ENCODE results near the gene HNRNPA2B1. TPM values are rescaled to one million over a fixed set of nuclear protein-coding genes. Genes with fewer than 3 reads are reported as not detected.

HNRNPA2B1 gene
- 996 TPM for polyA plus RNA-seq (2013, experiment 1 of 2; ENCODE audit: insufficient read length)
- polyA plus RNA-seq (2013, experiment 2 of 2; ENCODE audit: insufficient read length): 481 TPM

DNA sequence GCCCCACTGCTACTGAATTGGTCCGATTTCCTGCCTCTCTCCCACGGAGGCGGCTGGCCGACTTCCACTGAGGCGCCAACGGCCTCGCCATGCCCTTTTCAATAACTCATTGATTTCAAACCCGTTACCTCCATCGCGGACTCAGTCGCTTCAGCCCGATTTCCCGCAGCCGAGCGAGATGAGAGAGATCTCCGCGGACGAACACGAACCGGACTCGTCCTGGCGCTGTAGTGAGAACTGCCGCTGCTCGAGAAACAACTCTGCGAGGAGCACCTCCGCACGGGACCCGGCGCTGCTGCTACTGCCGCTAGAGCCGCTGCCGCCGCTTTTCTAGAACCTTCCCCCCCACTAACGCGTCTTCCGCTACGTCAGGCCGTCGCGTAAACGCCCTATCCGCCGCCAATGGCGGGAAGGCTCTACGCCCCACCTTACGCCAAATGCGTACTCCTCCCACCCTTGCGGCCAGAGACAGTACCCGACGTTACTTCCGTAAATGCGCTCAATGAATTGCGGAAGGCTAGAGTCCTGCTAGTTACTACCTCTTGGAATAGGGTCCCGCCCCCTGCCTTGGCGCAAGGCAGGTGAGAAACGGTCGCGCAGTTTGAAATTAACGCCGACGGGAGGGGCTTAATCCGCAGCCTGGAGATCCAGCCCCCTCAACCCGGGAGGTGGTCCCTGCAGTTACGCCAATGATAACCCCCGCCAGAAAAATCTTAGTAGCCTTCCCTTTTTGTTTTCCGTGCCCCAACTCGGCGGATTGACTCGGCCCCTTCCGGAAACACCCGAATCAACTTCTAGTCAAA lies at the start of gene HNRNPA2B1:
Gene HNRNPA2B1, minus strand, starts transcription at position 303 of the 803 bp plus-strand sequence. Its CDS starts 169 bp downstream, at position 134.
- DNase-seq: peak; percentile 96

DNA sequence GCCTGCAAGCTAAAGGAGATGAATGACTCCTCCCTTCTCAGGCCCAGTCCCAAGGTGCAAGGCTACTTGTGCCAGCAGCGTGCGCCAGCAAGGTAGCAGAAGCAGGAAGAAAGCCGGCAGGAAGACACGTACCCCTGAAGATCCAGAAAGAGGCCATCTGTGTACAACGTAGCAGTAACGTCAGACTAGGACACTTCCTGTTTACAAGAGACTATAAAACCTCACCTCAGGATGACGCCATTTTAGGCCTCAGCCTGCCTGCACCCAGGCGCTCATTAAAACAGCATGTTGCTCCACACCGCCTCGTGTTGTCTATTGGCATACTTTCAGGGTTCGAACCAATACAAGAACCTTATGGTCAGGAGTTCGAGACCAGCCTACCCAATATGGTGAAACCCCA lies 49.7 kb upstream of the HNRNPA2B1 start:
- no peak for DNase-seq

DNA sequence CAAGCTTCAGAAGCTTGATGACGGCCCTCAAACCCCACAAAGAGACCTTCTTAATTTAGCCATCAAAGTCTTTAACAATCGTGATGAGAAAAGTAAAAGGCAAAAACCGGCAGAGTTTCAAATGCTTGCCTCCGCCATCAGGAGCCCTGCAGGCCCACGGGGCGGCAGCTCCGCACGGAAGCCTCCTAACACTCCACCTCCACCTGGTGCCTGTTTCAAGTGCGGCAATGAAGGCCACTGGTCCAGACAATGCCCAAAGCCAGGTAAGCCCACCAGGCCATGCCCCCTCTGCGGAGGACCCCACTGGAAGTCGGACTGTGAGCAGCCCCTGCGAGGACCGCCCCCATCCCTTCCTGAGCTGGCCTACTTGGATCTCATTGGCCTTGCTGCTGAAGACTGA lies 44.6 kb upstream of the HNRNPA2B1 start:
- DNase-seq: no peak

DNA sequence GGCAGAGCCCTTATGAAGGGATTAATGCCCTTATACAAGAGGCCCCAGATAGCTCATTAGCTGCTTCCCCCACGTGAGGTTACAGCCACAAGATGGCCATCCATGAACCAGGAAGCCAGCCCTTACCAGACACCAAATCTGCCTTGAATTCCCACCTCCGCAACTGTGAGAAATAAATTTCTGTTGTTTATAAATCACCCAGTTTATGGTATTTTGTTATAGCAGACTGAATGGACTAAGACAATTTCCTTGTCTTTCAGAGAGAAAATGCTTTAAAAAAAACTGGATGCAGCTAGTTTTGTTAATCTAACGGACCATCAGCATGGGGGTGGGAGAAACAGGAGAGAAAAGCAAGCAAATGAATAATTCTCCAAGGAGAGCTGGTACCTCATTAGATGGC lies 37.5 kb upstream of the HNRNPA2B1 start:
- DNase-seq: no peak

GRCh38 chr7:26237035-26237807 lies 36.7 kb upstream of the HNRNPA2B1 start:
- no peak for DNase-seq

DNA sequence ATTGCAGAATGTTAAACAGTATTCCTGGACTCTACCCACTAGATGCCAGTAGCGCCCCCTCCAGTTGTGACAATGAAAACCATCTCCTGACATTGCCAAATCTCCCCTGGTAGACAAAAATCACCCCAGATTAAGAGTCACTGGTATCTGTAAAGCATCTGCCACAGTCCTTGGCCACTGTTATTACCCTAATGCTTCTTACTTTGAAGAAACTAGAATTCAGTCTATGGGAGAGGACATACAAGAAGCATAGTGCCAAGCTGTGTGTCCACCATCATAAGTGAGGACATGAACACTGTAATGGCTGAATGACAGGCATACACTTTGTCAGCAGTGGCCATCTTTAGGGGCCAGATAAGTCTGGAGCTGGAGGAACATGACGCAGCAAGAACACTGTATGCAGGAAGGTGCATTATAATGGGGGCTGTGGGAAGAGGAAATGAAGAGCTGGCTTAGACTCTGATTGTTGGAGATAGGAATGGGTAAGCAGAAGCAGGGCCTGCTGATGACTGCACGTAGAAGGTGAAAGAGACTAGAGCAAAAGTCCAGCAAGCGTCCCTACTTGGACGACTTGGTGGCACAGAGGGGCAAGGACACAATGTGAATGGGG lies 33.5 kb upstream of the HNRNPA2B1 start:
- DNase-seq: no peak

- DNase-seq: no peak
Measured at GRCh38 chr7:26227987-26228386, 27.4 kb upstream of the HNRNPA2B1 start.

DNA sequence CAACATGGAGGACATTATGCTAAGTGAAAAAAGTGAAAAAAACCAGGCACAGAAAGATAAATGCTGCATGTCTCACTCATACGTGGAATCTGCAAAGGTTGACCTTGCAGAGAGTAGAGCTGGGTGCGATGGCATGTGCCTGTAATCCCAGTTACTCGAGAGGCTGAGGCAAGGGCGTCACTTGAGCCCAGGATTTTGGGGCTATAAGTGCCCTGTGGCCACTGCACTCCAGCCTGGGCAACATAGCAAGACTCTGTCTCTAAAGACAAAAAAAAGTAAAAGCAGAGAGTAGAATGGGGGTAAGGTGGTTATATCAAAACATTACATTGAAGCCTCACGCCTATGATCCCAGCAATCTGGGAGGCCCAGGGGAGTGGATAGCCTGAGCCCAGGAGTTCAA lies 23.8 kb upstream of the HNRNPA2B1 start:
- DNase-seq: no peak

GRCh38 chr7:26216049-26216448 lies 15.5 kb upstream of the HNRNPA2B1 start:
- DNase-seq: no peak

GRCh38 chr7:26213807-26214515 lies 13.4 kb upstream of the HNRNPA2B1 start:
- no peak for DNase-seq

DNA sequence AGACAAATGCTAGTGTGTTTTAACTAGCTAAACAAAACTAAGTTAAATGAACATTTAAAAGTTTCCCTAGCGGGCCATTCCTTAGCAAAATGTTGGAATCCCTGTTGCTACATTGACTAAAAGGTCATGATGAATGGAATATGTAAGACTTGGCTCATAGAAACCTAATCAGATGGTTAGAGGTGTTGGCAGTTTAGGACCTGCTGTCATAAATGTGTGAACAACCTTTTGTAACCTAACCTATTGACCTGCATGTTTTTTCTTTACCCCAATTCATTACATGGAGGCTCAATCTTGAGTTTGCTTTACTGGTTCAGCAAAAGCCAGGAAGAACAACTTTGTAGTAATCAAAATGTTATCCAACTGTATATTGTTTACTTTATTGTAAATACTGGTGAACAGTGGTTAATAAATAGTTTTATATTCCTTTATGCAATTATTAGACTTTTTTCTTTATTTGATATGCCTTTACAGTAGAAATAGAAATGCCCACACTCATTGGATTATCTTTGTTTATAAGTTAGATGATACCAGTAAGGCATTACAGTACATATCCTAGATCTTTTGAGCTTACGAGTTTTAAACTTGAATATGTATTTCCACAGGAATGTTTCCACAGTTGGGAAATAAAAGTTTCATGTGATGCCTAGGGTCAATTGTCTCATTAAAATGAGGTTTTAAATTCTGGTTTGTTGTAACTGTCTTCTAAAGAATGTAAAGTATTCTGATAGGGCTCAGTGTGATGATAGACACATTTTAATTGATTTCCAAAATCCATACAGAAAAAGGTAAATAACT lies 12.6 kb upstream of the HNRNPA2B1 start:
- no peak for DNase-seq

- peak; percentile 27 for DNase-seq
Measured at GRCh38 chr7:26208040-26208439, 7.5 kb upstream of the HNRNPA2B1 start.

GRCh38 chr7:26203016-26203415 lies 2.5 kb upstream of the HNRNPA2B1 start:
- DNase-seq: no peak

- DNase-seq: peak; percentile 48
Measured at GRCh38 chr7:26202019-26202990, 1.8 kb upstream of the HNRNPA2B1 start.

- peak; percentile 91 for DNase-seq
Measured at GRCh38 chr7:26201247-26202018, 887 bp upstream of the HNRNPA2B1 start, which contains the start of gene CBX3. TSS of gene CBX3 (plus strand) at chr7:26201745. CDS start at chr7:26202999, 1,254 bp downstream.

GRCh38 chr7:26200038-26200443 lies 505 bp downstream of the HNRNPA2B1 start:
- peak; percentile 53 for DNase-seq

DNA sequence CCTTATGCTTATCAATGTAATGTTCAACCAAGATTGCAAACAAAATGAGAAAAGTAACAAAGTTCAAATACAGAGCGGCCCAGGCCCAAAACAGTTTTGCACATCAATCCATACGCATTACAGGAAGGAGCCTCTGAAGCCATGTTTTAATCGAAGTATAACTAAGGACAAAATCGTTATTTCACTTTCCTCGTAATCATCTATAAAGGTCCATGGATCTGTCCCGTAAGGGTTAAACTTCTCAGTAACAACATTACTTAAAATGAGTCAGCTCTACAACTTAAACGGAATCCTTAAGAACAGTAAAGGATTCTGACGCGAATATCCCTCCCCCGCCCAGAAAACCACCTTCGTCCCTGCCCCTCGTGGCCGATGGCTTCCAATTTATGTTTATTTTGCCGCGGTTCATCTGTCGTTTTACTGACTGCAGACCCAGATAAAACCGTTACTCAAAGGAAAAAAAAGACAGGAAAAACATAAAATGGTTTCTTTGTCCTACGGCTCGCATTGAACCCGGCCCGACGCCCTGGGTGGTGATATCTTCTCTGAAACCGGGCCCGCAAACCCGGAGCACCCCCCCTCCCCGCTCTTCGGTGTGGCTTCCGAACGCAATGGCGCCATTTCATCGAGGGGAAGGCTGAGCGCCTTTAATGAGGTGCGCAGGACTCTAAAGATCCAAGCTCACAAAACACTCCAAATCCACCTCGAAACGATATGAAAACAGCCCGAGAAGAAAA lies 1.1 kb downstream of the HNRNPA2B1 start:
- peak; percentile 53 for DNase-seq

GRCh38 chr7:26198781-26199169 lies 1.8 kb downstream of the HNRNPA2B1 start:
- no peak for DNase-seq

Data from fibroblast of skin of back (primary cell).